Fibroblast of mammary gland (primary cell): ENCODE data around the gene TNS3.

Experiments
- DNase-seq: peaks from one replicate; pipeline ENCODE4 v3.0.0-alpha.2; 2010; ENCODE audit warnings: low read depth
- H3K4me3 ChIP-seq: 2 replicates; pipeline ENCODE4 v1.5.1; 2011; ENCODE audit warnings: low read depth, mild to moderate bottlenecking, low read length, moderate library complexity; ENCODE audit not compliant: control insufficient read depth
- TF ChIP-seq, protein P1 (sequence below): conservative IDR thresholded peaks from 2 replicates; pipeline ENCODE4 v1.5.1; 2011; ENCODE audit warnings: low read depth, low read length, inconsistent platforms; ENCODE audit not compliant: control insufficient read depth, insufficient read depth

TNS3 gene

DNA sequence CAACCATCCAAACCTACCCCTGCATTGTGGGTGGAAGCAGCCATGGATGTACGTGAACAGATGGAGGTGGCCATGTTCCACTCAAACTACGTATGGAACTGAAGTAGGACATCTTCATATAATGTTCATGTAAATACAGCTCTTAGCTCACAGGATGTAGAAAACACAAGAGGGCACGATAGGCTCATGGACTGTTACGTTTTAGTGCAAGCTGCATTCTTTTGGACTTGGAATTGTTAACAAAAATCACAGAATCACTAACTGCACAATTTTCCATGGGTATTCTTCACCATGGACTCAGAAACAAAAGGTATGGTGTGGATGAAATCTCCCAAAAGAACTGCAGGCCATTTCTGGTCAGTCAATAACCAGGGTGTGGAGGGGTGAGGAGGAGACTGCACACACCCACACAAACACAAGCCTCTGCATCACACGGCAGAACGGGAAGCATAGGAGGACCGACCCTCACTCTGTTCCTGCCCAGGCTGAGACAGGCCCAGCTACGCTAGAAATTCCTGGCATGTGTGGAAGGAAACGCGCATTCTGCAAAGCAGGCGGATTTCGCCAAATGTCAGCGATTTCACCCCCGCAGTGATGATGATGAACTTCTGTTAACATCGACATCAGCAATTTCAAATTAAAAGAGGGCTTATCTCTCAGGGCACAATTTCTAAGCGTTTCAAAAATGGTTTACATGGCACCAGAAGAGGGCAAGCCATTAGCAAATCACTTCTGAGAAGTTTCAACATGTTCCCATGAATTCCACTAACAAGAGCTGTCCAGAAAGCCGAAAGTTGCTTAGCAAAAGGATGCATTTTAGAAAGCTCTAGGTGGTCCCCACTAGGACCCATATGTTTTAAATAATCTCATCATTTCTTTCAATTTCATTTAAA is 149.0 kb downstream of the TNS3 start:
- H3K4me3 ChIP-seq = no peak overlapping the region
- no peak for DNase-seq
- TF ChIP-seq, protein P1, sequence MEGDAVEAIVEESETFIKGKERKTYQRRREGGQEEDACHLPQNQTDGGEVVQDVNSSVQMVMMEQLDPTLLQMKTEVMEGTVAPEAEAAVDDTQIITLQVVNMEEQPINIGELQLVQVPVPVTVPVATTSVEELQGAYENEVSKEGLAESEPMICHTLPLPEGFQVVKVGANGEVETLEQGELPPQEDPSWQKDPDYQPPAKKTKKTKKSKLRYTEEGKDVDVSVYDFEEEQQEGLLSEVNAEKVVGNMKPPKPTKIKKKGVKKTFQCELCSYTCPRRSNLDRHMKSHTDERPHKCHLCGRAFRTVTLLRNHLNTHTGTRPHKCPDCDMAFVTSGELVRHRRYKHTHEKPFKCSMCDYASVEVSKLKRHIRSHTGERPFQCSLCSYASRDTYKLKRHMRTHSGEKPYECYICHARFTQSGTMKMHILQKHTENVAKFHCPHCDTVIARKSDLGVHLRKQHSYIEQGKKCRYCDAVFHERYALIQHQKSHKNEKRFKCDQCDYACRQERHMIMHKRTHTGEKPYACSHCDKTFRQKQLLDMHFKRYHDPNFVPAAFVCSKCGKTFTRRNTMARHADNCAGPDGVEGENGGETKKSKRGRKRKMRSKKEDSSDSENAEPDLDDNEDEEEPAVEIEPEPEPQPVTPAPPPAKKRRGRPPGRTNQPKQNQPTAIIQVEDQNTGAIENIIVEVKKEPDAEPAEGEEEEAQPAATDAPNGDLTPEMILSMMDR = no peak

DNA sequence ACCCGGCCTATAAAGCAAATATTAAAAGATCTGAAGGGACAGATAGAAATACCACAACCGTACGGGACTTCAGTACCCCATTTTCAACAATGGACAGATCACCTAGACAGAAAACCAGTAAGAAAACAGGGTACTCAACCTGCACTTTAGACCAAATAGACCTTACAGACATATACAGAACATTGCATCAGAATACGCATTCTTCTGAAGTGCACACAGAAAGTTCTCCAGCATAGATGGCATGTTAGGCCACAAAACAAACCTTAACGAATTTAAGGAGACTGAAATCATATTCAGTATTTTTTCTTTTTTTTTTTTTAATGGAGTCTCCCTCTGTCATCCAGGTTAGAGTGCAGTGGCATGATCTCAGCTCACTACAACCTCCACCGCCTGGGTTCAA is 151.5 kb downstream of the TNS3 start:
- no peak overlapping the region for H3K4me3 ChIP-seq
- TF ChIP-seq, protein P1 = no peak
- no peak for DNase-seq

DNA sequence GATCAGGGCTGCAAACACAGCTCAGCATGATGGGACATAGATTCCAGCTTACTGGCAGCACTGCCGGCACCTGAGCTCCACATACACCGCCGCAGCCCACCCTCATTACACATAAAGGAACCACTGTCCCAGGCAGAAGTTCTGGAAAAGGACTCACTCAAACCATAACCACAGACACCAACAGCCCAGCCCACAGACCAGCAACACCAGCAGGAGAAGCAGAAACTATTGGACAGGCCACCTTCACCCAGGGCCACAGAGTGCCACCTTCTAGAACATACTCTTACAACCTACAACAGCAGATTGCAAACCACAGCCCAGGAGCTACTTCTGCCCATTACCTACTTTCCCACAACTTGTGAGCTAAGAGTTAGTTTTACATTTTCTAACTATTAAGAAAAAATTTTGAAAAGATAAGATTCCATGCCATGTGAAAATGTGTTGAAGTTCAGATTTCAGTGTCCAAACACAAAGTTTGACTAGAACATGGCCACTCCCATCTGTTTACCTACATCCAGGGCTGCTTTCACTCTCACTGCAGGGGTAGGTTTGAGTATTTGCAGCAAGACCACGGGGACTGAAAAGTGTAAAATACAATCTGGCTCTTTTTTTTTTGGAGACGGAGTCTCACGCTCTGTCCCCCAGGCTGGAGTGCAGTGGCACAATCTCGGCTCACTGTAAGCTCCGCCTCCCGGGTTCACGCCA is 153.0 kb downstream of the TNS3 start:
- TF ChIP-seq, protein P1 = no peak
- DNase-seq = no peak
- H3K4me3 ChIP-seq = no peak overlapping the region

DNA sequence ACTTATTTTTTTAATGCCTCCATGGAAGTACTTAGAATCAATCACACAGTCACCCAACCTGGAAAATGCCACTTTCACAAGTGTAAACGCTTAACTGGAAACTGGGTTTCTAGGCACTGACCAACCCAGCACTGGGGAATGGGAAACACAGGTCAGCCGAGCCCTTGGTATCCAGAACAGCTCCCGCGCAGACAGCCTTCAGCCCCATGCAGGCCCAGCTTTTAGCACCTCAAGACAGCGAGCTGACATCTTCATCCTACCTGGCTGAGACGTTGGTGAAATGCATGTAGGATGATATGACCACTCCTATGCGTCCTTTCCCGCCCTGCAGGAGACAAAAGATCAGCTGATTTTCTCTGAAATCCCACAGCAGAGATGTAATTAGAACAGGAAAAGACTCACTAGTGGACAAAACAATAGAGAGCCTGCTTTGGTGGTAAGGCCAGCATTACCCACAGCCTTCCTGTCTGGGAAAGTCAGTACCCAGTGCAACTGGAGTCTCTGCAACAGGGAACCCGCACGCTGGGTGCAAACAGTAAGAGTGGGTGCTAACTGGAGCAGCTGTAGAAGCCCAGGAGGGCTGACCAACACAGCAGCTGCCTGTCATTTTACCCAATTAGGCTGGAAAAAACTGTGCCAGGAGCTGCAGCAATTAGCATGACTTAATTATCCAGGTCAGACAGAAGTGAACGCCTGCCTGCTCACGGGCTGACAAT is 153.7 kb downstream of the TNS3 start:
- H3K4me3 ChIP-seq = no peak overlapping the region
- TF ChIP-seq, protein P1 = no peak
- no peak for DNase-seq

DNA sequence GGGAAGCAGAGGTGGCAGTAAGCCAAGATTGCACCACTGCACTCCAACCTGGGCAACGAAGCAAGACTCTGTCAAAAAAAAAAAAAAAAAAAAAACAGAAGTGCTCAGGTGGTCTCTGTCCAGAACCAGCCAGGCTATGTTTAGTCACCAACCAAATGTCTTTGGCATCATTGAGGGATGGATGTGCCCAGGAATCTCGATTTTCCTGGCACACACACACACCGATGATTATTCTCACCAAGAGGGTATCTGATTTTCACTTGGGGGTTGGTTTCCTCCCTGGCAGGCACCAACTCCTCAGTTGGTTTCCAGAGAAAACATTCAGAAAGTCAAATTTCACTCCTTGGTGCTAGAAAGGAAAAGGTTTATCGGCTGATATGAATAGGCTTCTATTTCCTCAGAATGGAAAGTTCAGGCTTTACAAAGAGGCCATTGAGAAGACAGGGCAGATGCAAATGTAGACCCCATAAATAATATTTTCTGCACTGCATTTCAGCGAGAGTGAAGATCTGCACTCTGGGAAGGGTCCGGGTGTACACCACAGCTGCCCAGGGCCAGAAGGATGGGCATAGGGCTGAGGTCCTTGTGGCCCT is 154.8 kb downstream of the TNS3 start:
- no peak for DNase-seq
- no peak overlapping the region for H3K4me3 ChIP-seq
- TF ChIP-seq, protein P1 = no peak

DNA sequence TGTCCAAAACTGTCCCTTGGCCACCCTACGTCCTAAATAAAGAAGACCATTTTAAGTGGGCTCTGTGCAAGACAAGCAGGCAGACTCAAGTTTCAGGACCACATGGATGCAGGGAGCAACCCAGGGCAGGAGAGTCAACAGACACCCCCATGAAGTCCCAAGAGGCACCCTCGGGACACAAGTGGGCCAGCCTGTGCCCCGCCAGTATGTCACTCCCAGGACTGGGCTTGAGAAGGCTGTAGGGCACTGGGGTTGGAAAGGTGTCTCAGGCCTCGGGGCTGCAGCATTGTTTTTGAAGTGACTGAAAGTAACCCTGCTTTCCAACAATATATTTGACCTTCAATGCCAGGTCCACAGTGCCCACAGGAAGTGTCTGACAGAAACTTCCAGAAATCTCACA is 157.4 kb downstream of the TNS3 start:
- TF ChIP-seq, protein P1 = no peak
- DNase-seq = no peak
- H3K4me3 ChIP-seq = no peak overlapping the region
